ENCODE measurements around the gene AP1G2. TPM values are rescaled to one million over a fixed set of nuclear protein-coding genes. Genes with fewer than 3 reads are reported as not detected.

Gene AP1G2
- total RNA-seq, 3 donors from 2014 or later, result 30.9 to 172 (median 149) TPM

DNA sequence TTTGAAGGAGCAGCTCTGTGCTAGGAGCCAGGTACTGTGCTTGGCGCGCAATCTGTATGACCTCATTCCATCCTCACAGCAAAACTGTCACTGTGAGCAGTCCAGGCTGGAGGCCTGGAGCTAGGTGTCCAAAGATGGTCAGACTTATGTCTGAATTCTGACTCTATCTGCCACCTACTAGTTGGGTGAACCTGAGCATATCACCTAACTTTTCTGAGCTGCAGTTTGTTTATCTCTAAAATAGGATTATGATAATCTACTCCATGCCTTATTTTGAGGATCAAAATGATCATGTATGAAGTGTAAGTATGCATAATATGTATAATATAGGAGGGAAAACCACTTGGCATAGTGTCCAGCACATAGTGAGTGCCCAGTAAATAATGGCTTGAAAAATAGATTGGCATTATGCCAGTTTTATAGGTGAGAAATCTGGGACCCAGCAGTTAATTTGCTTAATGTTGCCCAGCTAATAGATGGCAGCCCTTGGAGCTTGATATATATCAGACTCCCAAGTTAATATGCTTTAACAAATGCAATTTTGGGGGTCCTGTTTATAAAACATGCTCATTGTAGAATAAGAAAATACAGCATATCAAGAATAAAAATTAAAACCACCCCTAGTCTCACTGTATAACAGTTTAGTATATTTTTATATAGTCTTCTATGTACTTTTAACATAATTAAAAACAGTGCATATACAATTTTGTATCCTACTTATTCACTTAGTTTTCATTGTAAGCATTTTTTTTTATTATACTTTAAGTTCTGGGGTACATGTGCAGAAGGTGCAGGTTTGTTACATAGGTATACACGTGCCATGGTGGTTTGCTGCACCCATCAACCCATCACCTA lies 15.5 kb upstream of the AP1G2 start:
- Histone ChIP-seq H3K36me3 (no peaks in the 10 kb centered on the region), H3K9me3 (no peaks in the 10 kb centered on the region), H3K27ac (no peak overlapping the region), H3K4me3 (no peak overlapping the region), H3K27me3 (no peaks in the 10 kb centered on the region), H3K4me1 (no peaks in the 10 kb centered on the region)
- intact Hi-C loops (cut with DNase I; ENCODE audit: low total_unique reads), result no loop called here
- TF ChIP-seq, protein P1, sequence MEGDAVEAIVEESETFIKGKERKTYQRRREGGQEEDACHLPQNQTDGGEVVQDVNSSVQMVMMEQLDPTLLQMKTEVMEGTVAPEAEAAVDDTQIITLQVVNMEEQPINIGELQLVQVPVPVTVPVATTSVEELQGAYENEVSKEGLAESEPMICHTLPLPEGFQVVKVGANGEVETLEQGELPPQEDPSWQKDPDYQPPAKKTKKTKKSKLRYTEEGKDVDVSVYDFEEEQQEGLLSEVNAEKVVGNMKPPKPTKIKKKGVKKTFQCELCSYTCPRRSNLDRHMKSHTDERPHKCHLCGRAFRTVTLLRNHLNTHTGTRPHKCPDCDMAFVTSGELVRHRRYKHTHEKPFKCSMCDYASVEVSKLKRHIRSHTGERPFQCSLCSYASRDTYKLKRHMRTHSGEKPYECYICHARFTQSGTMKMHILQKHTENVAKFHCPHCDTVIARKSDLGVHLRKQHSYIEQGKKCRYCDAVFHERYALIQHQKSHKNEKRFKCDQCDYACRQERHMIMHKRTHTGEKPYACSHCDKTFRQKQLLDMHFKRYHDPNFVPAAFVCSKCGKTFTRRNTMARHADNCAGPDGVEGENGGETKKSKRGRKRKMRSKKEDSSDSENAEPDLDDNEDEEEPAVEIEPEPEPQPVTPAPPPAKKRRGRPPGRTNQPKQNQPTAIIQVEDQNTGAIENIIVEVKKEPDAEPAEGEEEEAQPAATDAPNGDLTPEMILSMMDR (IDR thresholded peaks at IDR 0.05), result no peak
- no peak for TF ChIP-seq POLR2AphosphoS5 (IDR thresholded peaks at IDR 0.05)
- TF ChIP-seq POLR2A (IDR thresholded peaks at IDR 0.05), result no peak
- DNase-seq (ENCODE audit: low spot score in 2 of 2), result no peak

DNA sequence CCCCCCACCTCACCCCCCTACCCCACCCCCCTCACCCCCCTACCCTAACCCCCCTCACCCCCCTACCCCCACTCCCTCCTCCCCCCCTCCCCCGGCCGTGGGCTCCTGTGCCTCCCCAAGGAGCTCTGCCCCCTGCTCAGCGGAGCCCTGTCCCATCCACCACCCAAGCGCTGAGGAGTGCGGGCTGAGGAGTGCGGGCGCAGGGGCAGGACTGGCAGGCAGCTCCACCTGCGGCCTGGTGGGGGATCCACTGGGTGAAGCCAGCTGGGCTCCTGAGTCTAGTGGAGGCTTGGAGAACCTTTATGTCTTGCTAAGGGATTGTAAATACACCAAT lies 13.3 kb upstream of the AP1G2 start:
- H3K27ac ChIP-seq, result no peak overlapping the region
- H3K27me3 ChIP-seq, result peaks cover 9 to 19% of the 10 kb centered on the region in 2 donors
- H3K4me3 ChIP-seq, result no peak overlapping the region
- no peaks in the 10 kb centered on the region for H3K36me3 ChIP-seq
- peaks cover 0 to 4% of the 10 kb centered on the region in 2 donors for H3K4me1 ChIP-seq
- H3K9me3 ChIP-seq, result no peaks in the 10 kb centered on the region
- TF ChIP-seq, protein P1 (IDR thresholded peaks at IDR 0.05), result no peak
- TF ChIP-seq POLR2A (IDR thresholded peaks at IDR 0.05) (no peak), POLR2AphosphoS5 (IDR thresholded peaks at IDR 0.05) (no peak)
- no peak for DNase-seq (ENCODE audit: low spot score in 2 of 2)
- intact Hi-C loops (cut with DNase I; ENCODE audit: low total_unique reads), result no loop called here

DNA sequence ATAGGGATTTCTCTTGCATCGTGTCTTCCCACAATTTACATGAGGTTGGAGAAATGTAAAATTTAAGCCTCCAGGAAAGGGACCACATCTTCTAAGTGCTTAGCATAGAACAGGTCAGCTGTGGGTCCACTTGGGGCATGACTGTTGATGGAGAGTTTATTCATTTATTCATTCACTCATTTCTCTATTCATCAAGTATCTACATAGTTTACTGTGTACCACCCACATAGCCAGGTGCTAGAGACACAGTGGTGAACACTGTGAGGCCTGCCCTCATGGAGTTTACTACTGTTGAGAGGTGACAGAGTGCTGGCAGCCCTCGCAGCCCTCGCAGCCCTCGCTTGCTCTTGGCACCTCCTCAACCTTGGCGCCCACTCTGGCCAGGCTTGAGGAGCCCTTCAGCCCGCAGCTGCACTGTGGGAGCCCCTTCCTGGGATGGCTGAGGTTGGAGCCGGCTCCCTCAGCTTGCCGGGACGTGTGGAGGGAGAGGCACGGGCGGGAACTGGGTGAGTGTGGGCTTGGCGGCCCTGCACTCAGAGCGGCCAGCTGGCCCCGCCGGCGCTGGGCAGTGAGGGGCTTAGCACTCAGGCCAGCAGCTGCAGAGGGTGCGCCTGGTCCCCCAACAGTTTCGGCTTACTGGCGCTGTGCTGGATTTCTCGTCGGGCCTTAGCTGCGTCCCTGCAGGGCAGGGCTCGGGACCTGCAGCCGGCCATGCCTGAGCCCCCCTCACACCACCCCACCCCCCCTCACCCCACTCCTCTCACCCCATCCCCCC lies 12.7 kb upstream of the AP1G2 start:
- no peak overlapping the region for H3K27ac ChIP-seq
- H3K36me3 ChIP-seq, result no peaks in the 10 kb centered on the region
- H3K4me3 ChIP-seq, result no peak overlapping the region
- intact Hi-C loops (cut with DNase I; ENCODE audit: low total_unique reads), result no loop called here
- H3K4me1 ChIP-seq, result peaks cover 0 to 4% of the 10 kb centered on the region in 2 donors
- DNase-seq (ENCODE audit: low spot score in 2 of 2), result no peak
- H3K27me3 ChIP-seq, result peaks cover 12 to 25% of the 10 kb centered on the region in 2 donors
- TF ChIP-seq POLR2AphosphoS5 (IDR thresholded peaks at IDR 0.05) (no peak), POLR2A (IDR thresholded peaks at IDR 0.05) (no peak)
- TF ChIP-seq, protein P1 (IDR thresholded peaks at IDR 0.05), result no peak
- no peaks in the 10 kb centered on the region for H3K9me3 ChIP-seq

DNA sequence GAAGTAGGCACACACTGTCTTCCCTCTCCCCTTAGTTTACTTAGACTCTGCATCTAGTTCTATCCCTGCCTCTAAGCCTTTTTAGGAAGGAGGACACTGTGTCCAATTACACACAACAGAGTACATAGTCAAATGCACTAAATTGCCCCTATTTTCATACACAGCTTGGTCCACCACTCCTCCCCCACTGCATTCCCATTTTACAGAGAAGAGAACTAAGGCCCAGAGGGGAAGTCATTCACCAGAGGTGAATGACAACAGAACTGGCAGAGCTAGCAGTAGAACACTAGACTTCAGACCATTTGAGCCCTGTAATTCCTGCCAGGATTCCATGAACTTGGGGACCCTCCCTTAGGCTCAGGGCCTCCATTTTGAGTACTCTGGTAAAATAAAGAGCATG lies 12.1 kb upstream of the AP1G2 start:
- H3K4me1 ChIP-seq, result peaks cover 0 to 4% of the 10 kb centered on the region in 2 donors
- H3K27me3 ChIP-seq, result peaks cover 12 to 26% of the 10 kb centered on the region in 2 donors
- no peak for DNase-seq (ENCODE audit: low spot score in 2 of 2)
- no peaks in the 10 kb centered on the region for H3K9me3 ChIP-seq
- no peak overlapping the region for H3K27ac ChIP-seq
- TF ChIP-seq POLR2AphosphoS5 (IDR thresholded peaks at IDR 0.05) (no peak), POLR2A (IDR thresholded peaks at IDR 0.05) (no peak)
- TF ChIP-seq, protein P1 (IDR thresholded peaks at IDR 0.05), result no peak
- no peaks in the 10 kb centered on the region for H3K36me3 ChIP-seq
- no peak overlapping the region for H3K4me3 ChIP-seq
- intact Hi-C loops (cut with DNase I; ENCODE audit: low total_unique reads), result no loop called here

DNA sequence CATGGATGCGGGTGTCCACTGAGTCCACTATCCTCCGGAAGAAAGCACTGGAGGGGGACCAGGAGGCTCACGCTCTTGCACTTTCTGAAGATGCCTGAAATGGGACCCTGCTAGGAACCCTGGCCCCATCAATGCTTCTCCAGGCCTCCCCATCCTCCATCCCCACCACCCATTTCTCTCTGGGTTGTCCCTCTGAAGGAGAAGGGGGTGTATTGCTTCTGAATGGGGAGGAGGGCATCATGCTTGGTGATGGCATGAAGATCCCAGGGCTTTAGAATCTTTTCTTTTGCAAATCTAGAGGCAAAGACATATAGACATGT lies 11.7 kb upstream of the AP1G2 start:
- H3K27ac ChIP-seq, result no peak overlapping the region
- H3K9me3 ChIP-seq, result no peaks in the 10 kb centered on the region
- TF ChIP-seq POLR2A (IDR thresholded peaks at IDR 0.05), result no peak
- TF ChIP-seq POLR2AphosphoS5 (IDR thresholded peaks at IDR 0.05), result no peak
- TF ChIP-seq, protein P1 (IDR thresholded peaks at IDR 0.05), result no peak
- H3K4me3 ChIP-seq, result no peak overlapping the region
- intact Hi-C loops (cut with DNase I; ENCODE audit: low total_unique reads), result no loop called here
- DNase-seq (ENCODE audit: low spot score in 2 of 2), result no peak
- H3K27me3 ChIP-seq, result peaks cover 12 to 26% of the 10 kb centered on the region in 2 donors
- no peaks in the 10 kb centered on the region for H3K36me3 ChIP-seq
- peaks cover 0 to 4% of the 10 kb centered on the region in 2 donors for H3K4me1 ChIP-seq
